ENCODE measurements around the gene GAK. TPM values are rescaled to one million over a fixed set of nuclear protein-coding genes. Genes with fewer than 3 reads are reported as not detected.
"Not testable (repeated sequence)": the region's sequence is repeated elsewhere in the genome, so short reads cannot be mapped to it uniquely, and the experiment has no call there.

The GAK gene
- total and polyA plus RNA-seq, 2 experiments from 2014 or later = 87.1 to 88.4 TPM

GRCh38 chr4:925171-925570 is 6.9 kb downstream of the GAK start:
- H3K79me2 ChIP-seq = peaks cover 92% of the 10 kb centered on the region
- H3K9me2 ChIP-seq (replicated peaks; ENCODE audit: insufficient read depth) = no peaks in the 10 kb centered on the region
- peaks cover 82% of the 10 kb centered on the region for H4K20me1 ChIP-seq (ENCODE audit: insufficient read depth, poor library complexity, severe bottlenecking)
- H3K27ac ChIP-seq = no peak overlapping the region
- no peaks in the 10 kb centered on the region for H3K27me3 ChIP-seq
- H2AFZ ChIP-seq = no peak overlapping the region
- no peaks in the 10 kb centered on the region for H3K9me3 ChIP-seq (ENCODE audit: low read depth)
- peaks cover 10% of the 10 kb centered on the region for H3K4me1 ChIP-seq (ENCODE audit: insufficient read depth)
- H3K4me2 ChIP-seq = no peak overlapping the region
- no peaks in the 10 kb centered on the region for H3K36me3 ChIP-seq (replicated peaks; ENCODE audit: insufficient read depth, low read depth)
- 91% methylated on average over 9 of the region's 9 CpGs for WGBS (ENCODE audit: low lambda C conversion rate, missing lambda C conversion rate)
- no peak for DNase-seq (ENCODE audit: low spot score)
- TF ChIP-seq CTCF (IDR thresholded peaks at IDR 0.05; ENCODE audit: poor library complexity) = no peak
- TF ChIP-seq EZH2phosphoT487 (IDR thresholded peaks at IDR 0.05; ENCODE audit: low read depth, severe bottlenecking, unreplicated experiment) = no peak
- TF ChIP-seq EZH2 (IDR thresholded peaks at IDR 0.05; ENCODE audit: borderline replicate concordance) = no peak
- H3K4me3 ChIP-seq = no peak overlapping the region

GRCh38 chr4:924107-925096 is 7.7 kb downstream of the GAK start:
- H3K4me3 ChIP-seq = no peak overlapping the region
- no peak overlapping the region for H3K27ac ChIP-seq
- no peaks in the 10 kb centered on the region for H3K27me3 ChIP-seq
- H3K36me3 ChIP-seq (replicated peaks; ENCODE audit: insufficient read depth, low read depth) = no peaks in the 10 kb centered on the region
- H4K20me1 ChIP-seq (ENCODE audit: insufficient read depth, poor library complexity, severe bottlenecking) = peaks cover 82% of the 10 kb centered on the region
- H2AFZ ChIP-seq = no peak overlapping the region
- no peak for DNase-seq (ENCODE audit: low spot score)
- H3K9me2 ChIP-seq (replicated peaks; ENCODE audit: insufficient read depth) = no peaks in the 10 kb centered on the region
- H3K4me2 ChIP-seq = no peak overlapping the region
- WGBS (ENCODE audit: low lambda C conversion rate, missing lambda C conversion rate) = 75% methylated on average over 18 of the region's 18 CpGs
- H3K9me3 ChIP-seq (ENCODE audit: low read depth) = no peaks in the 10 kb centered on the region
- no peak for TF ChIP-seq EZH2phosphoT487 (IDR thresholded peaks at IDR 0.05; ENCODE audit: low read depth, severe bottlenecking, unreplicated experiment)
- no peak for TF ChIP-seq CTCF (IDR thresholded peaks at IDR 0.05; ENCODE audit: poor library complexity)
- no peak for TF ChIP-seq EZH2 (IDR thresholded peaks at IDR 0.05; ENCODE audit: borderline replicate concordance)
- peaks cover 92% of the 10 kb centered on the region for H3K79me2 ChIP-seq
- H3K4me1 ChIP-seq (ENCODE audit: insufficient read depth) = peaks cover 2% of the 10 kb centered on the region

DNA sequence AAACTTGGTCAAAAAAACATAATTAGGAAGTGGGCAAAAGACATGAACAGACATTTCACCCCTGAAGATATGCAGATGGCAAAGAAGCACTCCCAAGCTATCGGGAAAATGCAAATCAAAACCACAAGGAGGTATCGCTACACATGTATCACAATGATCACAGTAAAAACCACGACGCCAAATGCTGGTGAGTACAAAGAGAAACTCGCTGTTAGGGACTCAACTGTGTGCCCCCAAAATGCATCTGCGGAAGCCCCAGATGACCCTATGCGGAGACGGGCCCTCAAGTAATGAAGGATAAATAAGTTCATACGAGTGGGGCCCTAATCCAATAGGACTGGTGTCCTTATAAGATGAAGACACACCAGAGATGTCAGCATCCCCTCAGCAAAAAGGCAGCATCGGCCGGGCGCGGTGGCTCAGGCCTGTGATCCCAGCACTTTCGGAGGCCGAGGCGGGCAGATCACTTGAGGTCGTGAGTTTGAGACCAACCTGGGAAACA is 10.2 kb downstream of the GAK start:
- Histone ChIP-seq H3K9me2 (replicated peaks; ENCODE audit: insufficient read depth) (no peaks in the 10 kb centered on the region), H3K27ac (no peak overlapping the region), H2AFZ (no peak overlapping the region), H3K9me3 (ENCODE audit: low read depth) (no peaks in the 10 kb centered on the region), H4K20me1 (ENCODE audit: insufficient read depth, poor library complexity, severe bottlenecking) (peaks cover 78% of the 10 kb centered on the region), H3K79me2 (peaks cover 98% of the 10 kb centered on the region), H3K4me1 (ENCODE audit: insufficient read depth) (no peaks in the 10 kb centered on the region), H3K36me3 (replicated peaks; ENCODE audit: insufficient read depth, low read depth) (no peaks in the 10 kb centered on the region), H3K4me2 (no peak overlapping the region), H3K27me3 (no peaks in the 10 kb centered on the region), H3K4me3 (no peak overlapping the region)
- 97% methylated on average over 17 of the region's 17 CpGs for WGBS (ENCODE audit: low lambda C conversion rate, missing lambda C conversion rate)
- TF ChIP-seq CTCF (IDR thresholded peaks at IDR 0.05; ENCODE audit: poor library complexity) (no peak), EZH2phosphoT487 (IDR thresholded peaks at IDR 0.05; ENCODE audit: low read depth, severe bottlenecking, unreplicated experiment) (no peak), EZH2 (IDR thresholded peaks at IDR 0.05; ENCODE audit: borderline replicate concordance) (no peak)
- no peak for DNase-seq (ENCODE audit: low spot score)

GRCh38 chr4:919004-919680 is 13.0 kb downstream of the GAK start:
- H3K4me3 ChIP-seq; H3K27me3 ChIP-seq; H3K9me3 ChIP-seq (ENCODE audit: low read depth); DNase-seq (ENCODE audit: low spot score); H3K9me2 ChIP-seq (replicated peaks; ENCODE audit: insufficient read depth); H2AFZ ChIP-seq; H3K27ac ChIP-seq; H3K4me2 ChIP-seq; H3K4me1 ChIP-seq (ENCODE audit: insufficient read depth); H3K36me3 ChIP-seq (replicated peaks; ENCODE audit: insufficient read depth, low read depth): not testable (repeated sequence)
- peaks cover 74% of the 10 kb centered on the region for H4K20me1 ChIP-seq (ENCODE audit: insufficient read depth, poor library complexity, severe bottlenecking)
- 98% methylated on average over 15 of the region's 15 CpGs for WGBS (ENCODE audit: low lambda C conversion rate, missing lambda C conversion rate)
- peaks cover 93% of the 10 kb centered on the region for H3K79me2 ChIP-seq

GRCh38 chr4:918591-918990 is 13.5 kb downstream of the GAK start:
- H3K9me2 ChIP-seq (replicated peaks; ENCODE audit: insufficient read depth); H3K36me3 ChIP-seq (replicated peaks; ENCODE audit: insufficient read depth, low read depth); H3K27ac ChIP-seq; H3K4me3 ChIP-seq; H3K4me1 ChIP-seq (ENCODE audit: insufficient read depth); H2AFZ ChIP-seq; H3K4me2 ChIP-seq; H3K9me3 ChIP-seq (ENCODE audit: low read depth); H3K27me3 ChIP-seq; DNase-seq (ENCODE audit: low spot score): not testable (repeated sequence)
- Histone ChIP-seq H4K20me1 (ENCODE audit: insufficient read depth, poor library complexity, severe bottlenecking) (peaks cover 68% of the 10 kb centered on the region), H3K79me2 (peaks cover 88% of the 10 kb centered on the region)
- 95% methylated on average over 6 of the region's 6 CpGs for WGBS (ENCODE audit: low lambda C conversion rate, missing lambda C conversion rate)

All from hepatocyte (in vitro differentiated cells).